Activated CD4-positive, alpha-beta memory T cell treated with anti-CD3 and anti-CD28 coated beads, Interleukin-2, amount 10 ng/mL, durations not matched to agents 7 days and 5 days (primary cell): ENCODE measurements around the gene SLC35C1. TPM values are rescaled to one million over a fixed set of nuclear protein-coding genes. Genes with fewer than 3 reads are reported as not detected.
"Not testable (repeated sequence)": the region's sequence is repeated elsewhere in the genome, so short reads cannot be mapped to it uniquely, and the experiment has no call there.

Source experiments
- CTCF ChIA-PET: fragments of 350-600 bp; sonication (Branson Sonifier 250); formaldehyde crosslinking; loops from one replicate; lab custom pipeline; 2021; ENCODE audit warnings: antibody characterized with exemption, inconsistent platforms; lab: Charles Lee
- POLR2A ChIA-PET: fragments of 350-600 bp; sonication (Branson Sonifier 250); formaldehyde crosslinking; loops from one replicate; lab custom pipeline; 2021; ENCODE audit warnings: antibody characterized with exemption; lab: Charles Lee
- DNase-seq: peaks from one replicate; pipeline ENCODE4 v3.0.0-alpha.2; 2020
- H3K27ac Mint-ChIP-seq: one replicate; pipeline ENCODE4 v1.8.0; 2021; ENCODE audit warnings: mild to moderate bottlenecking, mixed read lengths
- H3K27me3 Mint-ChIP-seq: one replicate; pipeline ENCODE4 v1.8.0; 2021; ENCODE audit warnings: mixed read lengths
- H3K36me3 Mint-ChIP-seq: one replicate; pipeline ENCODE4 v1.8.0; 2021; ENCODE audit warnings: low read depth, mixed read lengths
- H3K4me1 Mint-ChIP-seq: one replicate; pipeline ENCODE4 v1.8.0; 2021; ENCODE audit warnings: mixed read lengths
- H3K4me3 Mint-ChIP-seq: one replicate; pipeline ENCODE4 v1.8.0; 2021; ENCODE audit warnings: mild to moderate bottlenecking, mixed read lengths
- H3K9me3 Mint-ChIP-seq: one replicate; pipeline ENCODE4 v1.8.0; 2021; ENCODE audit warnings: mixed read lengths
- total RNA-seq, 2 experiments: library from RNA; stranded (reverse); gene quantifications; one replicate each; pipeline ENCODE4 v1.2.3, GENCODE V29; 2021

Gene SLC35C1
- total RNA-seq, 2 experiments from 2014 or later: 15.0 to 17.5 TPM

- no peaks in the 10 kb centered on the region for H3K27me3 Mint-ChIP-seq
- peaks cover 40% of the 10 kb centered on the region for H3K36me3 Mint-ChIP-seq
- H3K4me1 Mint-ChIP-seq: peaks cover 50% of the 10 kb centered on the region
- ChIA-PET POLR2A (interaction anchor here (0.9 to 3.8 kb wide), 4 partner anchors 9 to 40 kb away, joined by 3 to 30 read pairs (median 4); partner anchors contain the start of gene CRY2), CTCF (interaction anchor here (1.2 to 3.3 kb wide), 3 partner anchors 27 to 36 kb away, joined by 5 to 20 read pairs (median 17); no protein-coding TSS in a partner anchor)
- DNase-seq: no peak
- no peaks in the 10 kb centered on the region for H3K9me3 Mint-ChIP-seq
- H3K27ac Mint-ChIP-seq: no peak overlapping the region
- peak overlapping the region; percentile 91 for H3K4me3 Mint-ChIP-seq
These were observed 2.2 kb downstream of the SLC35C1 start for GRCh38 chr11:45806937-45807791.

- H3K4me3 Mint-ChIP-seq: peak overlapping the region; percentile 17
- ChIA-PET POLR2A (interaction anchor here (1.8 kb wide), 1 partner anchor 8 kb away, joined by 4 read pairs; no protein-coding TSS in a partner anchor), CTCF (no interaction called here)
- H3K36me3 Mint-ChIP-seq: peaks cover 46% of the 10 kb centered on the region
- no peak for DNase-seq
- H3K27ac Mint-ChIP-seq: no peak overlapping the region
- H3K9me3 Mint-ChIP-seq: no peaks in the 10 kb centered on the region
- no peaks in the 10 kb centered on the region for H3K27me3 Mint-ChIP-seq
- peaks cover 52% of the 10 kb centered on the region for H3K4me1 Mint-ChIP-seq
These were observed 2.9 kb downstream of the SLC35C1 start for GRCh38 chr11:45807792-45808238.

GRCh38 chr11:45808427-45808826 is 3.5 kb downstream of the SLC35C1 start:
- H3K27ac Mint-ChIP-seq, H3K4me3 Mint-ChIP-seq, H3K9me3 Mint-ChIP-seq, DNase-seq, H3K27me3 Mint-ChIP-seq: not testable (repeated sequence)
- CTCF ChIA-PET: interaction anchor here (1.8 kb wide), 1 partner anchor 26 kb away, joined by 5 read pairs; no protein-coding TSS in a partner anchor
- POLR2A ChIA-PET: interaction anchor here (1.0 kb wide), 1 partner anchor 10 kb away, joined by 4 read pairs; no protein-coding TSS in a partner anchor
- Mint-ChIP-seq H3K36me3 (peaks cover 47% of the 10 kb centered on the region), H3K4me1 (peaks cover 53% of the 10 kb centered on the region)

- peaks cover 50% of the 10 kb centered on the region for H3K4me1 Mint-ChIP-seq
- H3K36me3 Mint-ChIP-seq: peaks cover 47% of the 10 kb centered on the region
- H3K9me3 Mint-ChIP-seq: no peaks in the 10 kb centered on the region
- no peak for DNase-seq
- CTCF ChIA-PET: interaction anchor here (1.0 to 1.8 kb wide), 3 partner anchors 20 to 38 kb away, joined by 3 to 5 read pairs (median 3); no protein-coding TSS in a partner anchor
- H3K4me3 Mint-ChIP-seq: no peak overlapping the region
- POLR2A ChIA-PET: no interaction called here
- no peaks in the 10 kb centered on the region for H3K27me3 Mint-ChIP-seq
- no peak overlapping the region for H3K27ac Mint-ChIP-seq
These were observed 4.8 kb downstream of the SLC35C1 start for GRCh38 chr11:45809456-45810395.

GRCh38 chr11:45810431-45811108 is 5.6 kb downstream of the SLC35C1 start:
- Mint-ChIP-seq H3K36me3 (peaks cover 47% of the 10 kb centered on the region), H3K4me3 (no peak overlapping the region), H3K9me3 (no peaks in the 10 kb centered on the region), H3K4me1 (peaks cover 47% of the 10 kb centered on the region), H3K27ac (no peak overlapping the region), H3K27me3 (no peaks in the 10 kb centered on the region)
- ChIA-PET POLR2A (no interaction called here), CTCF (interaction anchor here (1.8 kb wide), 1 partner anchor 24 kb away, joined by 5 read pairs; no protein-coding TSS in a partner anchor)
- no peak for DNase-seq

GRCh38 chr11:45811109-45811435 is 6.1 kb downstream of the SLC35C1 start:
- Mint-ChIP-seq H3K9me3 (no peaks in the 10 kb centered on the region), H3K4me3 (no peak overlapping the region), H3K27me3 (no peaks in the 10 kb centered on the region), H3K36me3 (peaks cover 44% of the 10 kb centered on the region), H3K27ac (no peak overlapping the region), H3K4me1 (peaks cover 44% of the 10 kb centered on the region)
- POLR2A ChIA-PET: no interaction called here
- no peak for DNase-seq
- CTCF ChIA-PET: no interaction called here

GRCh38 chr11:45811571-45812290 is 6.8 kb downstream of the SLC35C1 start:
- Mint-ChIP-seq H3K4me3 (no peak overlapping the region), H3K27ac (no peak overlapping the region), H3K36me3 (peaks cover 39% of the 10 kb centered on the region), H3K9me3 (no peaks in the 10 kb centered on the region), H3K27me3 (no peaks in the 10 kb centered on the region), H3K4me1 (peaks cover 38% of the 10 kb centered on the region)
- ChIA-PET CTCF (no interaction called here), POLR2A (interaction anchor here (0.6 kb wide), 1 partner anchor 35 kb away, joined by 3 read pairs; no protein-coding TSS in a partner anchor)
- DNase-seq: no peak

- Mint-ChIP-seq H3K27me3 (no peaks in the 10 kb centered on the region), H3K36me3 (peaks cover 37% of the 10 kb centered on the region), H3K4me1 (peaks cover 26% of the 10 kb centered on the region), H3K27ac (no peak overlapping the region), H3K9me3 (no peaks in the 10 kb centered on the region), H3K4me3 (no peak overlapping the region)
- ChIA-PET POLR2A (interaction anchor here (1.5 kb wide), 1 partner anchor 8 kb away, joined by 5 read pairs; the partner anchor contains the start of gene SLC35C1), CTCF (no interaction called here)
- DNase-seq: no peak
These were observed 7.9 kb downstream of the SLC35C1 start for GRCh38 chr11:45812581-45813548.

- no peak for DNase-seq
- Mint-ChIP-seq H3K36me3 (peaks cover 12% of the 10 kb centered on the region), H3K4me1 (peaks cover 2% of the 10 kb centered on the region), H3K9me3 (no peaks in the 10 kb centered on the region), H3K27ac (no peak overlapping the region), H3K4me3 (no peak overlapping the region), H3K27me3 (no peaks in the 10 kb centered on the region)
- CTCF ChIA-PET: interaction anchor here (1.8 kb wide), 1 partner anchor 27 kb away, joined by 5 read pairs; no protein-coding TSS in a partner anchor
- POLR2A ChIA-PET: interaction anchor here (1.0 to 2.1 kb wide), 4 partner anchors 9 to 23 kb away, joined by 3 to 12 read pairs (median 4); partner anchors contain the start of gene SLC35C1
These were observed 10.8 kb downstream of the SLC35C1 start for GRCh38 chr11:45815747-45816146.

- no peaks in the 10 kb centered on the region for H3K9me3 Mint-ChIP-seq
- DNase-seq: no peak
- POLR2A ChIA-PET: interaction anchor here (1.4 to 2.1 kb wide), 3 partner anchors 13 to 22 kb away, joined by 3 to 12 read pairs (median 5); partner anchors contain the start of gene SLC35C1
- no peaks in the 10 kb centered on the region for H3K27me3 Mint-ChIP-seq
- H3K36me3 Mint-ChIP-seq: peaks cover 9% of the 10 kb centered on the region
- no peak overlapping the region for H3K27ac Mint-ChIP-seq
- H3K4me3 Mint-ChIP-seq: no peak overlapping the region
- peaks cover 2% of the 10 kb centered on the region for H3K4me1 Mint-ChIP-seq
- CTCF ChIA-PET: interaction anchor here (1.3 to 1.8 kb wide), 2 partner anchors 26 to 45 kb away, joined by 4 to 5 read pairs; no protein-coding TSS in a partner anchor
These were observed 11.7 kb downstream of the SLC35C1 start for GRCh38 chr11:45816614-45817013.
